Germinal center (tissue), 1 donor: ENCODE results near the gene KDELR3.

Source experiments
- DNase-seq: peaks from one replicate; pipeline ENCODE4 v3.0.0; 2012; ENCODE audit warnings: mixed read lengths, low spot score

Gene KDELR3

DNA sequence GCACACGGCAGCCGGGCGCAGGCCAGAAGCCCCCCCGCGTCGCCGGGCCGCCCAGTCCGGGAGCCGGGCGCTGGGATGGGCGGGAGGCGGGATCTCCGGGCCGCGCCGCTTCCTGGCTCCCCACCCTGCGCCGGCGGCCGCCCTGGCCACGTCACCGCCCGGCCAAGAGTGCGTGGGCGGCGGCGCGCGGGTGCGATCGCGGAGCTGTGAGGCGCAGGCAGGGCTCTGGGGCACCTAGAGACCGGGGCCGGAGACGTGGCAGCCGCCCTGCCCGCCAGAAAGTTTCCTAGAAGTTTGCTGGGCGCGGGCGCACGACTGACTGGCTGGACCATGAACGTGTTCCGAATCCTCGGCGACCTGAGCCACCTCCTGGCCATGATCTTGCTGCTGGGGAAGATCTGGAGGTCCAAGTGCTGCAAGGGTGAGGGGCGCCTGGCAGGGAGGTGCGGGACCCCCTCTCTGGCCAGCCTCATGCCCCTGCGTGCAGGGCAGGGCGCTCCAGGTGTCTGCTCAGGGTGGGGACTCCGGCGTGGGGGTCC lies at the start of gene KDELR3:
KDELR3 (plus strand) TSS at position 193 of the 539 bp plus-strand sequence; CDS start at position 331, 138 bp downstream.
- peak; percentile 54 for DNase-seq

DNA sequence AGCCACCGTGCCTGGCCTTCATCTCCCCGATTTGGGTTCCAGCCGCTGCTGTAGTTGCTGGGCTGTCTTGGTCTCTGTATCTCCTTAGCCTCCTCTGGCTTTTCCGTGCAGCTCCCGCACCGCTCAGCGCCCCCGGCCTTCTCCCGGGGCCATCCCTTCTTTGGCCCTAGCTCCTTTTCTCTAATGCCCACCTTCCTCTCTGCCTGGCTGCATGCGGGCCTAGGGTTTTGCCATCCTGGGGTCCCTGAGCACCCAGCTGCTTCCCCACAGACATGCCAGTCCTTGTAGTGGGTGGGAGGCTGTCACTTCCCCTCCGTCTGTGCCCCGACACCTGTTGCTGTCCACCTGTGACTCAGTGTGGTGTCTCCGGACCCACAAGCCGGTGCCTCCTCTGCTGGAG lies 49.3 kb upstream of the KDELR3 start:
- DNase-seq, result no peak

DNA sequence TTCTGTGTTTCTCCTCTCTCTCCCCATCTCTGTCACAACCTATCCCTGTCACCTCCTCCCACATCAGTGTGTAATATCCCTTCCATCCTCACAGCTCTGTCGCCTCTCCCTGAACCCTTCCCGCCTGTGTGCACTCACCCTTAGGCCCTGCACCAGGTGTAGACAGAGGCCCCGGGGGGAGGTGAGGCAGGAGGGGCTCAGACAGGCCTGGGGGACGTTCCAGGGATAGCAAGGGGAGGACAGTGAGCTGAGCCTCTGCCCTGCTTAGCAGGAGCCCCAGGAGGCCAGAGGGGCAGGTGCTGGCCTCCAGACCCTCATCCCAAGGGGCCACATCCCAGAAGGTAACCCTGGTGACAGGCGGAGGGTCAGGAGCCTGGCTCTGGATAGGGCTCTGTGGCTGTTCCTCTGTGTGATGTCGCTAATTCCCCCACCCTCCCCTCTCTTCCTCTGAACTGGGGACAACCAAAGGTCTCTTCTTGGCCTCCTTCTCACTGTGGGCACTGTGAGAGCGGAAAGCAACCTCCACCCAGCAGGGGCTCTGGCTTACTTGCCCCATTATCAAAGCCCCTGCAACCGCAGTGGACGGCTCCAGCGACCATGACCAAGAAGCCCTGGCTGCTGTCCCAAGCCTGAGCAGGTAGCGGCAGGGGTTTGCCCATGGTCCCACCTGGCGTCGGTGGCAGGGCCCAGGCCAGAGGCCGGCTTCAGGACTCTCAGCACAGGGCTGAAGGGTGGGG lies 48.6 kb upstream of the KDELR3 start:
- DNase-seq, result no peak

DNA sequence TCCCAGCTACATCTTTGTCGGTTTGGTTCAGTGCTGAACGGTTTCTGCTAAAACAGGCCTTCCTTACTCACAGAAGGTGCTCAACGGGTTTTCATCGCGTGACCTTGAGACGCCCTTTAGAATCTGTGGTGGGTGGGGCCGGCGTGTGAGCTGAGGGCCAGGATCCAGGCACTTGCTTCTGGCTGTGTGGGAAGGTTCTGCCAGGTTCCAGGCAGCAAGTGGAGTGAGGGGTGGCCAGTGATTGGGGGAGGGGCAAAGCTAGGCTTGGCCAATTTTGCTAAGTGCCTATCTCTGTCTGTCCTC lies 48.1 kb upstream of the KDELR3 start:
- DNase-seq, result no peak

DNA sequence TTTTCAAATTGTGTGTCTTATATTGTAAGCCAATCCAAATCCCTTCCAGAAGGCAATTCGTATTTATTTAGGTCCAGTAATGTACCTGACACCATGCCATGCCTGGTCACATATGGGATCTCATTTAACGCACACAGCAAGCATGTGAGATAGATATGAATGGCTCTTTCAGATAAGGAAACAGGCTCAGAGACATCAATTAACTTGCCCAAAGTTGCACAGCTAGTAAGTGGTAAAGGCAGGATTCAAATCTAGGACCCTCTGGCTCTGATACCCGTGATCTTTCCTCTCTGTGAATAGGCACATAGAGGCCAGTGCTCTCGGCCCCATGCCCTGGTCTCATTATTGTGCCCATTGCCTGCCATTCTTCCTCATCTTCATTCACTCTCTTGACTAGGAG lies 47.2 kb upstream of the KDELR3 start:
- DNase-seq, result no peak

DNA sequence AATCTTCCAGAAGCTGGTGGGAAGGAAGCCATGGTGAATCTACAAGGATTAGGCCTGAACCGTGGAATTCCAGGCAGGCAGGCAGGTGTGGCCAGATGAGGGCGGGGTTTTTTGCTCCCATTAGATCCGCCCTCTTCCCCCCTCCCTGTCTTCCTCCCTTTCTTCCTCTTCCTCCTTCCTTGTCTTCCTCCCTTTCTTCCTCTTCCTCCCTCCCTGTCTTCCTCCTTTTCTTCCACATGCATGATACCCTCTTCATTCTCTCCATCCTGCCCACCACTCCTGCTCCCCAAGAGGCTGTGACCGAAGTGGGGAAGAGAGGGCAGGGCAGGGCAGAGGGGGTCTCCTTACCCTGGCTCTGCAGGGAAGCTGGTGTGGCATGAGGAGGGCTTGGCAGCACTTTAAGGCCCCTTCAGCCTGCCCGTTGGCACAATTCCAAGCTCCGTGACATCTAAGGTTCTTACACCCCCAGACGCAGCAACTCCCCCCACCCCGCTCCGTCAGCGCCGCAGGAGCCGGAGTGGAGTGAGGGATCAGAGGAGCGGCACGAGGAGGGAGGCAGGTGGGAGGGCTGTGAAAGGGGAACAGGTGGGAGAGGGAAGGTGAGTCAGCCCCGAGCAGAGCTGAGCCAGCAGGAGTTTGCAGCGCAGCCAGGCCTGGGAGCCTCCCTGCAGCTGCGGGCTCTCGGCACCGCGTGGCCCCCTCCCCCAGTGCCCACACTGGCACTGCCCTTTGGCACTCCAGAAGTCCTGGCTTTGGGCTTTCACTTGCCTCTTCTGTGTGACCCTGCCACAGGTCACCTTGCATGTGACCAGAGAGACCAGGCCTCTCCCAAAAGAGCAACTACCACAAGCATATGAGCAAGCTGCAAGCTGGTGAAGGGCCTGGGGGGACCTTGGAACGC lies 45.0 kb upstream of the KDELR3 start:
- no peak for DNase-seq

DNA sequence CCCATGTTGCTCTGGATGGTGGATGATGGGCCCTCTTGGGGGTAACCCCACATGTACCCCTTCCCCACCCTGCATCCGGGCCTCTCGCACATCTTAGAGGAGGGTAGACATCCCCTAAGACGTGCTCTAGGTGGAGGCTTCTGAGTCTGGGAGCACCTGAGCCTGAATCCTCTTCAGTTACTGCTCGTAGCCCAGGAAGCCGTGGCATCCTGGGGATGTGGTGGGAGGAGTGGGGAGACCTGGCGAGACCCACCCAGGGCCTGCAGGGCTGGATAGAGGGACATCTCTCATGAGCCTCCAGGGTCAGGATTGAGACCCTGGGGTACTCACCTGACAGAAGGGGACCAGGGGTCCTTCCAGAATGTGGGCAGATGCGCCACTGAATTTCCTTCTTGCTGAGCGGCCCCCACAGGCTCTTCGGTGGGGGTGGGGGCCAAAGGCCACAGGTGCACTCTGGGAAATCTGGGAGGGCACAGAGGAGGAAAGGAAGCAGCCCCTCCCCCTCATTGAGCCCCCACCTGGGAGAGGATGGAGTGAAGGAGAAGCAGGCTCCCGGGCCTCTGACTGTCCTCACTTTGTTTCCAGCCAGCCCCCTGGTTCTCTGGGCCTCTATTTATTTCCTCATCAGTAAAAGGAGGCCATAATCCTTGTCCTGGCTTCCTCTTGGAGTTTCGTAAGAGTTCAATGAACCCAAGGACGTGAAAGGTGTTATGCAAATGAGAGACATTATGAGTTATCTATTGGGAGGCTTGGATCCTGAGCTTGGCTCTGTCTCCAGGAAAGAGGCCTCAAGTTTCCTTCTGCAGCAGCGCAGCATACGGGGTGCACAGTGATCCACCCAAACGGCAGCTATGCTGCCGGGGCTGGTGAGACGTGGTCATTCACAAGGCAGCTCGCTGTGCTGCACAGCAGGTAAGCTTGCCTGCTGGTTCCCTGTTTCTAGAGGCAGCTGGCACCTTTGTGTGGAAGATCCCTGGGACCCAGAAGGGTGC lies 44.1 kb upstream of the KDELR3 start:
- DNase-seq, result no peak

DNA sequence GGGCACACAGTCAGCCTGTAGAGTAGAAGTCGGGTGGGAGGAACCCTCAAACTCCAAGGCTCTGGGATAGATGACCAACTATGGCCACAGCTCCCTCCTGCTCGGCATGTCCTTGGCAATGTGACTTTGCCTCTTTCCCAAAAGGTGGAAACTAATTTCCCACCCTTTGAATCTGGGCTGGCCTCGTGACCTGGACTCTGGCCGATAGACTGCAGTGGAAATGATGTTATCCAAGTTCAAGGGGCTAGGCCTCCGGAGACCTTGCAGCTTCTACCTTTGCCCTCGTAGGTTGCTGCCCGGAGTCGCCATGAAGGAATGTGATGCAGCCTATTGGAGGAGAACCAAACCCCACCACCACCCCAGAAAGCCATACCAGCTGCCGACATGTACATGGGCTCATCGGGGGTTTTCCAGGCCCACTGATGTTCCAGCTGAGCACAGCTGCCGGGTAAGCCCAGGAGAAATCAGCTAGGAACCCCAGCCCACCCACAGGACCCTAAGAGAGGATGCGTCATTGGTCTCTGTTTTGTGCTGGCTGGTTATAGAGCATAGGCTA lies 43.3 kb upstream of the KDELR3 start:
- no peak for DNase-seq

DNA sequence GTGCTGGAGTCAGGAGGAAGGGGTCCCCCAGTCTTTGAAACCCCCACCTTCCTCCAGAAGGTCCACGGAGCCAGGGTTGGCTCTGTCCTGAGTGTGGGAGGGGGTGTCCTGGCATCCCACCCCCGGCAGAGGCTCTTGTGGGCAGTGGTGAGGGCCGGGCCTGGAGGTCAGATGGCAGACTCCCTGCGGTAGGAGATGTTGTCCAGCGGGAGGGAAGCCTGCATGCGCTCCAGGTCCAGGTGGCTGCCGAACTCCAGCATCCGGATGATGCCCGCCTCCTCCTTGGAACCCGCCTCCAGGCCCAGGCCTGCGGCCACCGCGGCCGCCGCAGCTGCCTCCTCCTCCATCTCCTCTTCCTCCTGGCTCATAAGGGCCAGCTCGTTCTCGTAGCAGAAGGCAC lies 41.3 kb upstream of the KDELR3 start:
- no peak for DNase-seq

DNA sequence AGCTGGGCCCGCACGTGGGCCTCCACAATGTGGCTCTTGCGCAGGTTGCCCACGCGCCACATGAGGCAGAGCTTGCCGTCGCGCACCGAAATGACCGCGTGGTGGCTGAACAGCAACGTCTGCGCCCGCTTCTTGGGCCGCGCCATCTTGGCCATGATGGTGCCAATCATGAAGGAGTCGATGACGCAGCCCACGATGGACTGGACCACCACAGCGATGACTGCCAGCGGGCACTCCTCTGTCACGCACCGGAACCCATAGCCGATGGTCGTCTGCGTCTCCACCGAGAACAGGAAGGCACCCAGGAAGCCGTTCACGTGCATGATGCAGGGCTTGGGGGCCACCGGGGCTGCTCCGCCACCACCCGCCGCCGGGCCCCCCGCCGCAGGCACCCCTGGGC lies 40.4 kb upstream of the KDELR3 start:
- no peak for DNase-seq

DNA sequence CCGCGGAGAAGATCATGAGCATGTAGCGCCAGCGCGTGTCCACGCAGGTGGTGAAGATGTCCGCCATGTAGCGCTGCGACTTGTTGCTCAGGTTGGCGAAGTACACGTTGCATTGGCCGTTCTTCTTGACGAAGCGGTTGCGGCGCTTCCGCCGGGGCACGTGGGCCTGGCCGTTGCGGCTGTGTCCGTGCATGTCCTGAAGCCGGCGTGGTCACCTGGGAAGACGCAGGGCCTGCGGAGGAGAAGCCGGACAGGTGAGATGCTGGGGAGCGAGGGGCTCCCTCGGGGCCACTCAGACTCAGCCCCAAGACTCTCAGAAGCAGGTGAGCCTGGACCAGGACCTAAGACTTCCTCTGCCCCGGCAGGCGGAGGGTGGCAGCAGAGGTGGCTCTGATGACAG lies 40.0 kb upstream of the KDELR3 start:
- no peak for DNase-seq

DNA sequence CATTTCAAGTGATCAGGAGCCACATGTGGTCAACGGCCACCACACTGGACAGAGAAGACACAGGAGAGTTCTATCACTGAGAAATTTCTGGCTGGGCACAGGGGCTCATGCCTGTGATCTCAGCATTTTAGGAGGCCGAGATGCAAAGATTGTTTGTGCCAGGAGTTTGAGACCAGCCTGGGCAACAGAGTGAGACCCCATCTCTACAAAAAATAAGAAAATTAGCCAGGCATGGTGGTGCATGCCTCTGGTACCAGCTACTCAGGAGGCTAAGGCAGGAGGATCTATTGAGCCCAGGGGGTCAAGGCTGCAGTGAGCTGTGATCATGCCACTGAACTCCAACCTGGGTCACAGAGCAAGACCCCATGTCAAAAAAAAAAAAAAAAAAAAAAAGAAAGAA lies 39.2 kb upstream of the KDELR3 start:
- DNase-seq, result no peak

DNA sequence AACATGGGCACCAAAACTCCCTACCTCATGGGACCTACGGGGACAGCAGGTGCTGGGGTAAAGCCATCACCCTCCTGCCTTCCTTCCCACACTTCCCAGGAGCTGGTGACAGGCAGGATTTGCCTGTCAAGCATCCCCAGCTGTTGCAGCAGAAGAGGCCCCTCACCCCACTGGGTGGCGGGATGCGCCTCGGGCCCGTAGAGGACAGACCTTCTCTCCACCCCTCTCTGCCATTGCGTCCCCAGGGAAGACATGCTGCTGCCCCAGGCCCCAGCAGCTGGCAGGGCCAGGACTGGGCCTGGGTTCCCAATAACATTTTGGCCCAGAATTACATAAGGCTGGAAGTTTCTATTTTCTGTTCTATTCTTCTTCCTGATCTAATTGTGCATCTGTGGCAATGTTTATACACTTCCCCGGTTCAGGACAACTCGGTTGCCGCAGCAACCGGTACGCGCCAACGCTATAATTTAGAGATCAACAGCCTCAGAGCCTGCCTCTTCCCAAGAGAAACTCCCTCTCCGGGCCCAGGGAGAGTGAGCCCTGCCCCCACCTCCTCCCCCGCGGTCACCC lies 38.3 kb upstream of the KDELR3 start:
- DNase-seq, result no peak

DNA sequence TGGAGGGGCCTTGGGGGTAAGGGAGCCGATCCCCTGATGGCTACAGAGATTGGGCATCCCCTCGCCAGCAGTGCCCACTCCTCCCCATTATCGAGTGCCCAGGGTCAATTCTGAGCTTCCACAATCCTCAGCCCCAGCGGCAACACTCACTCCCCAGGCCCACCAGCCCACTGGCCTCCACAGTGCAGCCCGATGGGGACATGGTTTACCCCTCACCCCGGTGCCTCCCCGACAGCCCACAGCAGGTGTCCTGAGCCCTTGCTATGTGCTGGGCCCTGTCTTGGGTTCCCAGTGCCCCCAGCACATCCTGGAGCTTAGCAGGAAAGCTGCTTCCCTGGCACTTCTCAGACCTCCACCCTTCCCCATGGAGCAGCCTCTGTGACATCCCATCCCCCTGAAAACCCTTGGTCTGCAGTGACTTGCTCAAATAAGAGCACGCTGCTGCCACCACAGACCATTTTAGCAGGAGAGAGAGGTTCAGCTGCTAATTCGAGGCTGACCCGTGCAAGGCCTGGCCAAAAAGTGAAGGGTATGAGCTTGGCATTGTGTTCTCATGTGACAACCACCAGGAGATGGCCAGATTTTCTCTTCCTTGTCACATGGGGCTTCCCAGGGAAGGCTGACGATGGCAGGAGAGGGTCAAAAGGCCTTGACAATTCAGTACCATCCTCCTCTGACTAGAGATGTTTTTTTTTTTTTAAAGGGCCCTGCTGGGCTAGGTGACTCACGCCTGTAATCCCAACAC lies 36.5 kb upstream of the KDELR3 start:
- no peak for DNase-seq

DNA sequence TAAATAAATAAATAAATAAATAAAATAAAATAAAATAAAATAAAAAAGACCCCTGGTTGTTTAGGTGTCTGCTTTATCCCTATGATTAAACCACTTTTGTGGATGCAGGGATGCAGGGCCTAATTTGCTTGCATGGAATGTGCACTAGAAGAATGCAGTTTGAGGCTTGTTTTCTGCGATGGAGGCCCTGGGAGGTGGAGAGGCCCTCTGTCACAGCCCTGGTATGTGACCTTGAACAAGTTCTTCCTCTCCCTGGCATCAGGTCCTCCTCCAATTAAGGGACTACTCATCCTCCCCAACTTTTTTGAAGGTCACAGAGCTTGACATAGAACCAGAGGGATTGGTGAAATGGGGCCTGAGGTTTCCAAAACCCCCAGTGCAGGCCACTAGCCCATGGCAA lies 35.6 kb upstream of the KDELR3 start:
- DNase-seq, result no peak

DNA sequence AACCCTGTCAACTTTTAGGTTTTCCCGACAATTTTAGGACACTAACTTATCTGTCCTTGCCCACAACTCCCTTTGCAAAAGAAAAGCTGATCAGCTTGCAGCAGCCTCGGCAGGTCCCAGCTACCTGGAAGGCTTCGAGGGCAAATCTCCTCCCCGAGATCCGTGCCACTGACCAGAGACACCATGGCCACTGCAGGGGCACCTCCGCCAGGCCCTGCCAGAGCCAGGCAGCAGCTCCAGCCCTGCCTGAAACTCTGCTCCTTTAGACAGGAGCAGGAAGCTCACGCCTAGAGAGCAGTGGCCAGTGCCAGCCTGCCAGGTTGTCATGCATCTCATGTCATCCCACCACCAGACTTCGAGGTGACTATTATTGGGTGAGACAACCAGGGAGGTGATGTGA lies 34.0 kb upstream of the KDELR3 start:
- no peak for DNase-seq

DNA sequence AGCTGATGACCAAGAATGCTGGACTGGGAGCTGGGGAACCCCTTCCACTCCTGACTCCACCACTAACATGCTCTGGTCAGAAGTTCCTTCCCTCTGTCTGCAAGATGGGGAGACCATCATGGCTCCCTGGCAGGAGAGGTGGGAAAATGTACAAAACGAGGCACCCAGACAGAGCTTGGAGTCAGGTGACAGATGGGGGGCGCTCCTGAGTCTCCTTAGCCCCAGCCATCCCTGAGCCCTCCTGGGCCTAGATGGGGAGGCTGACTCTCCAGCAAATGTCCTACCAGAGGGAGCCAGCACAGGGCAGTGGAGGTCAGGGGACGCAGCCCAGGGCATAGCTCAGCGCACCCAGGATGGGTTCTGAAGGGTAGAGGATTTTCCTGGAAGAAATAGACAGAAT lies 32.9 kb upstream of the KDELR3 start:
- DNase-seq, result no peak

DNA sequence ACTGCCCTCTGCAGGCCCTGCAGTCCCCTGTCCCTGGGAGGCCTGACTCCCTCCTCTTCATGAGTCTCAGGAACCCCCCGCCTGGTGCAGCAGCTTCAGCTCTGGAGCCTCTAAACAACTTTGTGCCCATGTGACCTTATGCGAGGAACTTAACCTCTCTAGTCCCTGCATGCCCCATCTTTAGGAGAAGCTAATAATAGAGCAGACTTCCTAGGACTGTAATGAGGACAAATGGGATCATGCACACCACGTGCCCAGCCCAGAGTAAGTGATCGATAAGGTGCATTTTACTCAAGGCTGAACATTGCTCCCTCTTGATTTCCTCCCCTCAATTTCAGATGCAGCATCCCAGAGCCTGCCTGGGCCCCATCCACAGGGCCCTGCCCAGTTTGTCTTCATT lies 31.9 kb upstream of the KDELR3 start:
- DNase-seq, result no peak

DNA sequence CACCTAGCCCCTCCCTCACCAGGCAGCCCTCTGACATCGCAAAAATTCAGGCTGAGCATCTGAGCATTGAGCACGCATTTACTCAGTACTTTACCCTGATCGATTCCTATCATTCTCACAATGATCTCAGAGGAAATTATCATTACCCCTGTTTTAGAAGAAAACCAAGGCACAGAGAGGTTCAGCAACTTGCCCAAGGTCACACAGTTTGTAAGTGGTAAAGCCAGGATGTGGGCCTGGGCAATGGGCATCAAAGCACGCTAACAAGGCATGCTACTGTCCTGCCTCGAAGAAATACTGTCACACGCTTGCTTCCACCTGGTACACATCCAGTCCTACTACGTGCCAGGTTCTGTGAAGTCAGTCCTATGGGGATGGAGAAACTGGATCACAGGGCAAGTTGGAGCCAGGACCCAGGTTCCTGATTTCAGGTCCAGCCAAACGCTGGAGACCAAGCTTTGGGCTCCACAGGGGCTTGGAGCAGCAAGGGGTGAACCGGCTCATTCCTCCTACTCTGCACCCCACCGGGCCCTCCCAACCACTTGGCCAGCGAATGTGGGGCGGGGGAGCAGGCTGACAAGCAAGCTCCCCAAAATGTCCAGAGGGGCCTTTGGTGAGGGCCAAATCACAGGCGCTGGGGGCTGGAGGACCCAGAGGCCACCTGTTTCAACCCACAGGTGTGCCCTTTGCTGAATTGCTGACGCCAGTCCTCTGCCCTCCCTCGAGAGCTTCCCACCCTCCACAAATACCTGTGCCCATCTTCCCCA lies 31.1 kb upstream of the KDELR3 start:
- no peak for DNase-seq

DNA sequence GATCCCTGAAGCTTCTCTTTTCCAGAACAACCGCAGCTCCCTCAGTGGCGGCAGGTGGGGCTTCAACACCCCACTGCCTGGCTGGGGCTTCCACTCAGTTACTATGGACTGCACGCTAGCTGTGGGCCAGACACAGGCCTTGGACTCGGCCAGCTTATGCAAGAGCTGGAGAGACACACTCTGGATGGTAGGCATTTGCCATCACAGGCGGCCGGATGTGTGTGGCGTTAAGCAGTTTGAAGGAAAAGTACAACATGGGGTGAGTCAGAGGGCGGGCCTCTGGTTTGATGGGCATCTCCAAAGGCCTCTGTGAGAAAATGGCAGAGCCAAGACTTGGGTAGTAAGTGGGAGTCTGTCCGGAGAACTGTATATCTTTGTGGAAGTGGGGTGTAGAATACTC lies 30.5 kb upstream of the KDELR3 start:
- DNase-seq, result no peak
